ENCODE results near the gene RNF183. TPM values are rescaled to one million over a fixed set of nuclear protein-coding genes. Genes with fewer than 3 reads are reported as not detected.
"Not testable (repeated sequence)": the region's sequence is repeated elsewhere in the genome, so short reads cannot be mapped to it uniquely, and the experiment has no call there.

RNF183 gene
- total RNA-seq, 1 experiment from 2014 or later, result not detected

GRCh38 chr9:113316030-113316429 is 12.9 kb upstream of the RNF183 start:
- DNase-seq (ENCODE audit: low read depth), result no peak

- no peak for DNase-seq (ENCODE audit: low read depth)
Observed at GRCh38 chr9:113315231-113315630, 12.1 kb upstream of the RNF183 start.

- DNase-seq (ENCODE audit: low read depth), result no peak
Observed at GRCh38 chr9:113313261-113313660, 10.1 kb upstream of the RNF183 start.

DNA sequence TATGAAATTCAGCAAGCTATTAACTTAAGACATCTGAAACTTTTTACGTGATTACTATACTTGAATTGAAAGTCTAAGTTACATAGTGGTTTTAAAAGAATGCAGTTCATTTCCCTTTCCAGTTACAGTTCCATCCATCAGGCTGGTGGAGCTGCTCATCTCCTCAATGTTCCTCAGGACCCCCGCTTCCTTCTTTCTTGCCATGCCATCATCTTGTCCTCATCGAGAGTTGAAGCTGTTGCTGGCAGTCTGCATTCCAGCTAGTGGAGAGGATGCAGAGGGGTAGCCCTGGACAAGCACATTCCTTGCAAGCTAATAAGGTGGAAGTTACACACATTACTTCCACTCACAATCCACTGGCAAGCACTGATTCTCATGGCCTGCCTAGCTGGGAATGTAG is 8.8 kb upstream of the RNF183 start:
- no peak for DNase-seq (ENCODE audit: low read depth)

DNA sequence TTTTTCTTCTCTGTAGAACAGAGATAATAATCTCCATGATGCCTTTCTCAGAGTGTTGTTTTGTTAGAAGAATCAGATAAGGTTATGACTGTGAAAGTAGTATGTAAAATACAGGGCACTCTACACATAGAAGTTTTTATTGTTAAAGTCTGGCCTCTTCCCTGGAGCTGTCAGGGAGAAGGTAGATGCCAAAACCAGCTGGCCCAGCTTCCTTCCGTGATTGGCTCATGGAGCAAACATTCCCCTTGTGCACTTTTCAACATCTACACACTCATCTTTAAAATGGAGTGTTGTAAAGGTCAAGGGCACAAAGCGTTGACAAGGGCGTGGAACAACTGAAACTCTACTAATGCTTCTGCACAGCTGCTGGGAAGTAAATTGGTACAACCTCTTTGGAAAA is 7.4 kb upstream of the RNF183 start:
- no peak for DNase-seq (ENCODE audit: low read depth)

DNA sequence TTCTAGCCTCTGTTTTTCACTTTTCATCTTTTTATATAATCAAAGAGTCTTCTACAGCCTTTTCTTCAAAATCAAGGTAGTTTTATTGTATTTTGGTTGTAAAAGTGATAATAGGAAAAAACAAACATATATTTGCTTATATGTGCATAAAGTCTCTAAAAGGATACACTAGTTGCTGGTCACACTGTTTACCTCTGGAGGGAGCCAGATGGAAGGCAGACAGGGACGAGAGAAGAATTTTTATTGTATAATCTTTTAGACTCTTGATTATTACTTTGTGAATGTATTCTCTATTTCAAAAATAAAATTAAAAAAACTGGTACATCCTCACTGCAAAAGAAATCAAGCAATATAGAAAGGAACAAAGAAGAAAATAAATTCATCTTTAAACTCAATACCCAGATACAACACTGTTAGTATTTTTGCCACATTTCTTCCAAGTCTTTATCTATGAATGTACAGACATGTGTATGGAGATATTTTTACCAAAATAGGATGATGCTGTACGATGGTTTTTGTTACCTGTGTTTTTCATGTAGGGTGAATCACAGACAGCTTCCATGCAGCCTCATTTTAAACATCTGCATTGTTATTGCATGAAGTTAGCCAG is 6.1 kb upstream of the RNF183 start:
- DNase-seq (ENCODE audit: low read depth), result peak; percentile 47

- no peak for DNase-seq (ENCODE audit: low read depth)
Observed at GRCh38 chr9:113307396-113307975, 4.3 kb upstream of the RNF183 start.

DNA sequence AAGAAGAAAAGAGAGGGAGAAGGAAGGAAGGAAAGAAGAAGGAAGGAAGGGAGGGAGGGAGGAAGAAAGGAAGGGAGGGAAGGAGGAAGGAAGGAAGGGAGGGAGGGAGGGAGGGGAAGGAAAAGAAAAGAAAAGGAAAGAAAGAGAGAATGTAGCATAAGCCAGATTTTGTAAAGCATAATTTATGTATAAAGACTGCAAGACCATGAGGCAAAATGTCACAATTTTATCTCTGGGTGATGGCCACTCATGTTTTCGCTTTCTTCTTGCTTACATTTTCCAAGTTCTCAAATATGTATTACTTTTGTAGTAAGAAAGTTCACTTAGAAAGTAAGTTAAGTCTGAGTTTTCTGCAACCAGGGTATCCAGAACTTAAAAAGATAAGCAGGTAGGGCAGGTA is 3.4 kb upstream of the RNF183 start:
- DNase-seq (ENCODE audit: low read depth), result no peak

DNA sequence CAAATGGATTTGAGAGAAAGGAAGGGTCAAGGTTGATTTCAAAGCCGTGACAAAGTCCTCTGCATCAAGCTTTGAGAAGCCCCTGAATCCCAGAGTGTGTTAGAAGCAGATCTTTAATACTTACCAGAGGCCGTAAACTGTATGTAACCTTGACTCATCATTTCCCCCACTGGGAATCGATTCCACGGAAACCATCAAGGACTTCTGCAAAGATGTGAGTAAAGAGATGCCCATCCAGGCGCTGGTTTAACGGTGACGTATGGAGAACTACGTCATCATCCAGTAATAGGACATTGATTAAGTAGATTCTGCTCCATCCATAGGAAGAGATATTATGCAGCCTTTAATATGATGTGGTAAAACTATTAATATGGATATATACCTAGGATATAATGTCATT is 1.6 kb downstream of the RNF183 start:
- no peak for DNase-seq (ENCODE audit: low read depth)

DNA sequence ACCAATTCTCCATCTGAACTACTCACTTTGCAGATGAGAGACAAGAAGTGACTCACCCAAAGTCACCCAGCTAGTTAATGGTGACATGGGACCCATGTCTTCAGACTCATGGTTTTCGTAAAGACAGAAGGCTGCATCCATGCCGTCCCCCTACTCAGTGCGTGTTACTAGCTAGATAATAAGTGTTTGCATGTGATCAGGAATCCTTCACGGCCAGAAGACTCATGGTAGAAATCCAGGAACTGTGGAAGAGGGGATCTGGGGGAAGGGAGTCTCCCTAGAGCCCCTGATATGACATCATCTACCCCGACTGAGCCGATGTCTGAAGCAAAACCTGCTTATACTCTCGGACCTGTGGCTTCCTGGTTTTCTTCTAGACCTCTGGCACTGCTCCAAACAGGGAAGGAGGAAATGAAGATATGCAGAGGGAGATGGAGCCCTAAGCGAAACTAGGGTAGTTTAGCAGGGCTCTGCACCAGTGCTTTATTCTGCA is 3.3 kb downstream of the RNF183 start:
- DNase-seq (ENCODE audit: low read depth), result peak; percentile 58

DNA sequence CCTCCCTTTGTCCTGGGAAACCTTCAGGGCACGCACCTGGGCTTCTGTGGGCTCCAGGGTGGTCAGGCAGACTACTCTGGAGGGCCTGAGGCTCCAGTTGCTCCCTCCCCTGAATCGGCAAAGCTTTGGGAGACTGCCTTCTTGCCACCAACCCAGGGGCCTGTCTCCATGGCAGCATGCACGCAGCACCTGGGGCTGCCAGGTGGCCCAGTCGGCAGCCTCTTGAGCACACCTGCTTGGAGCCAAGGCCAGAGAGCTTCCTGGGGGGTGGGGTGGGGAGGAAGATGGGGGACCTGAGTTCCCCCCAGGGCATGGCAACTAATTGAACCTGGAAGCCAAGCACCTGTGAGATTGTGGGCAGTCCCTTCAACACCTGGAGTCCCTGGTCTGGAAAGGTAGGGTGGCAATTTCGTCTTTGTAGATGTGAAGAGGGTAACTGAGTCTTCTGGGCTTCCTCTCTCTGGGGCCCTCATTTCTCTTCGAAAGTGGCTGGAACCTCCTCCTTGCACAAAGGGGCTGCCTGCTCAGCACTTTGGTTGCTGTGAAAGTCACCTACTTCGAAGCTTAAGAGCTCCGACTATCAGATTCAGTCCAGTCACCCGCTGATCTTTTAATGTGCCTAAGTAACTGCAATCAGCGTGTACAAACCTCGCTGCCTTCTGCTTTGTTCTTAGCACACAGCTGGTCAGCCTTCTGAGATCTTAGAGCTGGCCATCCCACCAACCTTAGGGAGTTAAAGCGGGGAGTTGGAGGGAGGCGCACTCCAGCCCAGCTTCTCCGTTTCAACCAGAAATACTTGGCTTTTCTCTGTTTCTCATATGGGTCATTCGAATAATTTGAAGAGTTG is 4.0 kb downstream of the RNF183 start:
- DNase-seq (ENCODE audit: low read depth), result no peak

GRCh38 chr9:113298311-113298710 is 4.9 kb downstream of the RNF183 start:
- DNase-seq (ENCODE audit: low read depth), result no peak

DNA sequence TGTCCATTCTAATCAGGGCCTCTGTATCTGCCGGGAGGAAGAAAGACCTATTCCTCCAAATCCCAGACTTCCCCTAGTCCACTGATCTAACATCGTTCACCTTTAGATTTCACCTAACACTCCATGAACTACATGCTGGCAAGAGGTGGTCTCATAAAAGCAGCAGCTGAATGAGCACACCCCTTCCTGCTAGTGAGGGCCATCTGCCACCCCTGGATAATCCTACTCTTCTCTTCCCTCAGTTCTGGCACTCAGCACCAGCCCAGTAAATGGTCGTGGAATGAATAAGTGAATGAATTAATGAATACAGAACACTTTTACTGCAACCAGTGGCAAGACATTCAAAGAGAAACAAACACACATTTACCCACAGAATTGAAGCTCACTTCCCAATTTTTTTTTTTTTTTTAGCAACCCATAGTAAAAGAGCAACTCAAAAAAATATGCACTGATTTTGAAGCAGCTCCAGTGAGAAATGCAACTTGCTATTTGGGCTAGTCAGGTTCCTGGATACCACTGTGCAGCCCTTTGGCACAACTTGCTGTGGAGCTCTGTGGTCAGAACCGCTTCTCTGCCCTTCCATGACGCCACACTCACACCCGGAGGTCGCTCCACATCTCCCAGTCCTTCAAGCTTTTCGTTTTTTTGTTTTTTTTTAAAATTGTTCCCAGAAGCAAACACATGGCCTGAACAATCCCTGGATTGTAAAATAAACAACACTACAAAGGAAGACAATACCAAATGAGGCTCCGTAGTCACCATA is 6.2 kb downstream of the RNF183 start:
- no peak for DNase-seq (ENCODE audit: low read depth)

DNA sequence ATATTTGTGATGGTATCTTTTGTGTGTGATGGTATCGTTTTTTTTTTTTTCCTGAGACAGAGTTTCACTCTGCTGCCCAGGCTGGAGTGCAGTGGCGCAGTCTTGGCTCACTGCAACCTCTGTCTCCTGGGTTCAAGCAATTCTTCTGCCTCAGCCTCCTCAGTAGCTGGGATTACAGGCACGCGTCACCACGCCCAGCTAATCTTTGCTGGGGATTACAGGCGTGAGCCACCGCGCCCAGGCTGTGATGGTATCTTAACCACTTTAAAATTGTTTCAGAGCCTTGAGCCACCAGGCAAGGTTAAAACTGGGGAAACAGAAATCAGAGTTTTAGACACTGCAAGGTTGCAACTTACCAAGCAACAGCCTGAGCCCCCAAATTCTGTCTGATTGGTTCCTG is 6.9 kb downstream of the RNF183 start:
- not testable (repeated sequence) for DNase-seq (ENCODE audit: low read depth)

GRCh38 chr9:113293285-113293878 is 9.8 kb downstream of the RNF183 start:
- DNase-seq (ENCODE audit: low read depth), result no peak

GRCh38 chr9:113290052-113290607 is 13.0 kb downstream of the RNF183 start:
- no peak for DNase-seq (ENCODE audit: low read depth)

DNA sequence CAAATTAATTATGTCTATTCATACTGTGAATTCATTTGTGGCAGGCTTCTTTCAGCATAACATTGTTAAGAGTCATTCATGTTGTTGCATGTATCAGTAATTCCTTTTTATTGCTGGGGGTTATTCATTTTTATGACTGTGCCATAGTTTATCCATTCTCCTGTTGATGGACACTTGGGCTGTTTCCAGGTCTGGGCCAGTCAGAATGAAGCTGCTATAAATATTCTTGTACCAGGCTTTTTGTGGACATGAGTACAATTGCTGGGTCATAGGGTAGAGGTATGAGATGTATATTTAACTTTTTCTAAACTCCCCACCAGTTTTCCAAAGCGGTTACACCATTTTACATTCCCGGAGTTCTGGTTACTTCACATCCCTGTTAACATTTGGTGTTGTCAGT is 14.1 kb downstream of the RNF183 start:
- no peak for DNase-seq (ENCODE audit: low read depth)

GRCh38 chr9:113281356-113281755 is 21.8 kb downstream of the RNF183 start:
- DNase-seq (ENCODE audit: low read depth), result no peak

DNA sequence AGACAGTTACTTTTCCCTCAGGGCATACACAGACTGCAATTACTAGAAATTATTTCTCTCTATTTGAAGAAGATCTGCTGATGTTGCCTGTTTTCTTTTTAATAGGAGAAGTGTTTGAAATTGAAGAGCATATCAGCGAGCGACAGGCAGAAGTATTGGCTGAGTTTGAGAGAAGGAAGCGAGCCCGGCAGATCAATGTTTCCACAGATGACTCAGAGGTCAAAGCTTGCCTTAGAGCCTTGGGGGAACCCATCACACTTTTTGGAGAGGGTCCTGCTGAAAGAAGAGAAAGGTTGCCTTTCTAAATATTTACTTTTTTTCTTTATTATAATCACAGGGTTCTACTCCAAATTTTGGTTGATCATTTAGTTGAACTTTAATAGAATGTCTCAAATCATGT is 24.3 kb downstream of the RNF183 start:
- DNase-seq (ENCODE audit: low read depth), result no peak

- DNase-seq (ENCODE audit: low read depth), result peak; percentile 100
Observed at GRCh38 chr9:113275157-113276131, 27.7 kb downstream of the RNF183 start, which contains the start of the genes CDC26 and PRPF4. TSS of gene CDC26 (minus strand) at chr9:113275572. CDS start at chr9:113272507, 3,065 bp downstream. TSS of gene PRPF4 (plus strand) at chr9:113275658. CDS start at chr9:113275744, 86 bp downstream.
